HepG2 (cell line): ENCODE results near the gene ARHGAP26. TPM values are rescaled to one million over a fixed set of nuclear protein-coding genes. Genes with fewer than 3 reads are reported as not detected.

Experiments used
- EEA1 ChIP-seq: sonication (generic); formaldehyde crosslinking; IDR thresholded peaks from 2 replicates; pipeline ENCODE4 v1.5.1; 2020; ENCODE audit warnings: mild to moderate bottlenecking, missing genetic modification reagents, borderline replicate concordance
- KDM1A ChIP-seq: IDR thresholded peaks from 2 replicates; pipeline ENCODE4 v1.6.1; 2016; ENCODE audit warnings: missing compliant biosample characterization
- MAFF ChIP-seq: IDR thresholded peaks from 2 replicates; pipeline ENCODE4 v1.6.1; 2011; ENCODE audit warnings: low read depth, low read length, improper control_type of control experiment
- MAFK ChIP-seq, 2 experiments: IDR thresholded peaks in 1 of 2; conservative IDR thresholded peaks in 1 of 2; 2 replicates each; pipeline ENCODE4 v1.6.1; 2011; ENCODE audit warnings: improper control_type of control experiment in 2 of 2, low read length in 2 of 2
- NR2F6 ChIP-seq, 2 experiments: IDR thresholded peaks; 2 replicates each; pipeline ENCODE4 v1.6.1; 2016; ENCODE audit warnings: antibody characterized with exemption in 1 of 2, mild to moderate bottlenecking in 1 of 2
- RCOR2 ChIP-seq: IDR thresholded peaks from 2 replicates; pipeline ENCODE4 v1.6.1; 2016; ENCODE audit warnings: missing biosample characterization, missing genetic modification reagents
- SOX6 ChIP-seq, 2 experiments: fragments of 450-650 bp in 1 of 2; sonication (generic) in 1 of 2; formaldehyde crosslinking in 1 of 2; IDR thresholded peaks; 2 replicates each; pipeline versions ENCODE4 v1.4.0 to v1.6.1; 2017 to 2020; ENCODE audit warnings: antibody characterized with exemption in 1 of 2, mild to moderate bottlenecking in 1 of 2, missing genetic modification reagents in 1 of 2
- TBX2 ChIP-seq: sonication (generic); formaldehyde crosslinking; IDR thresholded peaks from 2 replicates; pipeline ENCODE4 v1.5.0; 2020; ENCODE audit warnings: missing genetic modification reagents, mild to moderate bottlenecking, borderline replicate concordance
- ZEB1 ChIP-seq: IDR thresholded peaks from 2 replicates; pipeline ENCODE4 v1.6.1; 2012; ENCODE audit warnings: mild to moderate bottlenecking, low read depth, inconsistent platforms; ENCODE audit not compliant: insufficient replicate concordance
- polyA plus RNA-seq, 8 experiments: library from polyadenylated mRNA; depleted of rRNA in 3 of 8; stranded (reverse) in 7 of 8; unstranded in 1 of 8; fragments of >200 nt; fragmentation: Illumina TruSeq in 4 of 8; extraction: Trizol in 4 of 8; gene quantifications; 2 replicates each; pipeline versions ENCODE4 v1.2.1 to v1.2.3, GENCODE V29; 2011 to 2016; ENCODE audit warnings: low read depth in 4 of 8, missing spikeins in 1 of 8, mixed read lengths in 1 of 8; ENCODE audit not compliant: insufficient read depth in 1 of 8
- total RNA-seq, 5 experiments: library from RNA; depleted of rRNA; stranded (reverse); fragments of >200 nt; fragmentation: Illumina TruSeq; extraction: Trizol; gene quantifications; 2 replicates each; pipeline ENCODE4 v1.2.3, GENCODE V29; 2016; ENCODE audit warnings: low read depth in 1 of 5
- TF ChIP-seq, protein P1 (sequence below): sonication (generic); formaldehyde crosslinking; IDR thresholded peaks from 2 replicates; pipeline ENCODE4 v1.8.0; 2023; ENCODE audit warnings: mild to moderate bottlenecking, missing genetic modification reagents
- TF ChIP-seq, protein P2 (sequence below): sonication (generic); formaldehyde crosslinking; IDR thresholded peaks from 2 replicates; pipeline ENCODE4 v1.9.0; 2022; ENCODE audit warnings: missing genetic modification reagents, mild to moderate bottlenecking, borderline replicate concordance
- TF ChIP-seq, protein P3 (sequence below): IDR thresholded peaks from 2 replicates; pipeline ENCODE4 v1.6.1; 2016; ENCODE audit warnings: mild to moderate bottlenecking
- TF ChIP-seq, protein P4 (sequence below): sonication (generic); formaldehyde crosslinking; IDR thresholded peaks from 2 replicates; pipeline ENCODE4 v1.4.0; 2020; ENCODE audit warnings: missing genetic modification reagents
- TF ChIP-seq, protein P5 (sequence below): sonication (generic); formaldehyde crosslinking; conservative IDR thresholded peaks from 2 replicates; pipeline ENCODE4 v1.4.0; 2020; ENCODE audit warnings: mild to moderate bottlenecking, missing genetic modification reagents, moderate library complexity
- TF ChIP-seq, protein P6 (sequence below): sonication (generic); formaldehyde crosslinking; IDR thresholded peaks from 2 replicates; pipeline ENCODE4 v1.8.0; 2022; ENCODE audit warnings: missing genetic modification reagents, mild to moderate bottlenecking, borderline replicate concordance

Gene ARHGAP26
- total and polyA plus RNA-seq, 2 of the 13 experiments (the other 11 are each of a cell fraction or from before 2014, with no cell fraction given): 9.6 to 18.2 TPM

DNA sequence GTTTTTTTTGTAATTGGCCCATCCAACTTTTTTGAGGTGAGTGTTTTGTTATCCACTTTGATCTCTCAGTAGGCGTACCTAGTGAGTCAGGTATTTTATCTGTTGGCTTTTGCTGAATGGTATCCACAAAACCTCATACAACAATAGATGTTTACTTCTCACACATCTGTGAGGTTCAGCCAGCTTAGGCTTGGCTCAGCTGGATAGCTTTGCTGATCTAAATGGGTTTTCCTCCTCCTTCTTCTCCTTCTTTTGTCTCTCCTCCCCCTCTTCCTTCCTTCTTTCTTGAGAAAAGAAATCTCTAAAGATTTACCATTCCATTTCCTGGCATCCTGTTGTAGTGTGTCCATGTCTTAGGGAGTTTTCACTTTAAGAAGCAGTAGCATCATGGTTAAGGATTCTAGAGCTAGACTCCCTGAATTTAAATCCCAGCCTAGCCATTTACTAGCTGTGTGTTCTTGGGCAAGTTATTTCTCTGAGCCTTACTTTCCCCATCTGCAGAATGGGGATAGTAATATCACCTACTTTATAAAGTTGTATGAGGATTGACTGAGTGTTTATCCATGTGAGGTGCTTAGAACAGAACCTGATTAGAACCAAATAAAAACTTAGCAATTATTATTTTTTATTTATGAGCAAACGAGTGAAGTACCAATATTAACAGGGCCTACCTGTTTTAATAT, 126.3 kb downstream of the ARHGAP26 start (continued):
- TF ChIP-seq ZEB1: peak; percentile 11
- TF ChIP-seq, protein P1, sequence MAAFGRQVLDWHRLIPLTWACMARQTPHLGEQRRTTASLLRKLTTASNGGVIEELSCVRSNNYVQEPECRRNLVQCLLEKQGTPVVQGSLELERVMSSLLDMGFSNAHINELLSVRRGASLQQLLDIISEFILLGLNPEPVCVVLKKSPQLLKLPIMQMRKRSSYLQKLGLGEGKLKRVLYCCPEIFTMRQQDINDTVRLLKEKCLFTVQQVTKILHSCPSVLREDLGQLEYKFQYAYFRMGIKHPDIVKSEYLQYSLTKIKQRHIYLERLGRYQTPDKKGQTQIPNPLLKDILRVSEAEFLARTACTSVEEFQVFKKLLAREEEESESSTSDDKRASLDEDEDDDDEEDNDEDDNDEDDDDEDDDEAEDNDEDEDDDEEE (CRISPR knock-in tag): no peak
- no peak for TF ChIP-seq SOX6 (IDR thresholded peaks at IDR 0.05)
- TF ChIP-seq SOX6 (CRISPR knock-in tag; IDR thresholded peaks at IDR 0.05): peak; percentile 87
- TF ChIP-seq, protein P2, sequence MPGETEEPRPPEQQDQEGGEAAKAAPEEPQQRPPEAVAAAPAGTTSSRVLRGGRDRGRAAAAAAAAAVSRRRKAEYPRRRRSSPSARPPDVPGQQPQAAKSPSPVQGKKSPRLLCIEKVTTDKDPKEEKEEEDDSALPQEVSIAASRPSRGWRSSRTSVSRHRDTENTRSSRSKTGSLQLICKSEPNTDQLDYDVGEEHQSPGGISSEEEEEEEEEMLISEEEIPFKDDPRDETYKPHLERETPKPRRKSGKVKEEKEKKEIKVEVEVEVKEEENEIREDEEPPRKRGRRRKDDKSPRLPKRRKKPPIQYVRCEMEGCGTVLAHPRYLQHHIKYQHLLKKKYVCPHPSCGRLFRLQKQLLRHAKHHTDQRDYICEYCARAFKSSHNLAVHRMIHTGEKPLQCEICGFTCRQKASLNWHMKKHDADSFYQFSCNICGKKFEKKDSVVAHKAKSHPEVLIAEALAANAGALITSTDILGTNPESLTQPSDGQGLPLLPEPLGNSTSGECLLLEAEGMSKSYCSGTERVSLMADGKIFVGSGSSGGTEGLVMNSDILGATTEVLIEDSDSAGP (CRISPR knock-in tag): no peak
- peak; percentile 74; the same call in 1 of the 2 replicates for TF ChIP-seq KDM1A (CRISPR knock-in tag)
- TF ChIP-seq EEA1 (CRISPR knock-in tag): no peak
- TF ChIP-seq, protein P3, sequence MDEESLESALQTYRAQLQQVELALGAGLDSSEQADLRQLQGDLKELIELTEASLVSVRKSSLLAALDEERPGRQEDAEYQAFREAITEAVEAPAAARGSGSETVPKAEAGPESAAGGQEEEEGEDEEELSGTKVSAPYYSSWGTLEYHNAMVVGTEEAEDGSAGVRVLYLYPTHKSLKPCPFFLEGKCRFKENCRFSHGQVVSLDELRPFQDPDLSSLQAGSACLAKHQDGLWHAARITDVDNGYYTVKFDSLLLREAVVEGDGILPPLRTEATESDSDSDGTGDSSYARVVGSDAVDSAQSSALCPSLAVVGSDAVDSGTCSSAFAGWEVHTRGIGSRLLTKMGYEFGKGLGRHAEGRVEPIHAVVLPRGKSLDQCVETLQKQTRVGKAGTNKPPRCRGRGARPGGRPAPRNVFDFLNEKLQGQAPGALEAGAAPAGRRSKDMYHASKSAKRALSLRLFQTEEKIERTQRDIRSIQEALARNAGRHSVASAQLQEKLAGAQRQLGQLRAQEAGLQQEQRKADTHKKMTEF (CRISPR knock-in tag): 0 out of 2 replicates have a peak, but pooled peaks have one; percentile 5
- TF ChIP-seq, protein P4, sequence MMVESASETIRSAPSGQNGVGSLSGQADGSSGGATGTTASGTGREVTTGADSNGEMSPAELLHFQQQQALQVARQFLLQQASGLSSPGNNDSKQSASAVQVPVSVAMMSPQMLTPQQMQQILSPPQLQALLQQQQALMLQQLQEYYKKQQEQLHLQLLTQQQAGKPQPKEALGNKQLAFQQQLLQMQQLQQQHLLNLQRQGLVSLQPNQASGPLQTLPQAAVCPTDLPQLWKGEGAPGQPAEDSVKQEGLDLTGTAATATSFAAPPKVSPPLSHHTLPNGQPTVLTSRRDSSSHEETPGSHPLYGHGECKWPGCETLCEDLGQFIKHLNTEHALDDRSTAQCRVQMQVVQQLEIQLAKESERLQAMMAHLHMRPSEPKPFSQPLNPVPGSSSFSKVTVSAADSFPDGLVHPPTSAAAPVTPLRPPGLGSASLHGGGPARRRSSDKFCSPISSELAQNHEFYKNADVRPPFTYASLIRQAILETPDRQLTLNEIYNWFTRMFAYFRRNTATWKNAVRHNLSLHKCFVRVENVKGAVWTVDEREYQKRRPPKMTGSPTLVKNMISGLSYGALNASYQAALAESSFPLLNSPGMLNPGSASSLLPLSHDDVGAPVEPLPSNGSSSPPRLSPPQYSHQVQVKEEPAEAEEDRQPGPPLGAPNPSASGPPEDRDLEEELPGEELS (CRISPR knock-in tag): peak; percentile 77
- TF ChIP-seq, protein P5, sequence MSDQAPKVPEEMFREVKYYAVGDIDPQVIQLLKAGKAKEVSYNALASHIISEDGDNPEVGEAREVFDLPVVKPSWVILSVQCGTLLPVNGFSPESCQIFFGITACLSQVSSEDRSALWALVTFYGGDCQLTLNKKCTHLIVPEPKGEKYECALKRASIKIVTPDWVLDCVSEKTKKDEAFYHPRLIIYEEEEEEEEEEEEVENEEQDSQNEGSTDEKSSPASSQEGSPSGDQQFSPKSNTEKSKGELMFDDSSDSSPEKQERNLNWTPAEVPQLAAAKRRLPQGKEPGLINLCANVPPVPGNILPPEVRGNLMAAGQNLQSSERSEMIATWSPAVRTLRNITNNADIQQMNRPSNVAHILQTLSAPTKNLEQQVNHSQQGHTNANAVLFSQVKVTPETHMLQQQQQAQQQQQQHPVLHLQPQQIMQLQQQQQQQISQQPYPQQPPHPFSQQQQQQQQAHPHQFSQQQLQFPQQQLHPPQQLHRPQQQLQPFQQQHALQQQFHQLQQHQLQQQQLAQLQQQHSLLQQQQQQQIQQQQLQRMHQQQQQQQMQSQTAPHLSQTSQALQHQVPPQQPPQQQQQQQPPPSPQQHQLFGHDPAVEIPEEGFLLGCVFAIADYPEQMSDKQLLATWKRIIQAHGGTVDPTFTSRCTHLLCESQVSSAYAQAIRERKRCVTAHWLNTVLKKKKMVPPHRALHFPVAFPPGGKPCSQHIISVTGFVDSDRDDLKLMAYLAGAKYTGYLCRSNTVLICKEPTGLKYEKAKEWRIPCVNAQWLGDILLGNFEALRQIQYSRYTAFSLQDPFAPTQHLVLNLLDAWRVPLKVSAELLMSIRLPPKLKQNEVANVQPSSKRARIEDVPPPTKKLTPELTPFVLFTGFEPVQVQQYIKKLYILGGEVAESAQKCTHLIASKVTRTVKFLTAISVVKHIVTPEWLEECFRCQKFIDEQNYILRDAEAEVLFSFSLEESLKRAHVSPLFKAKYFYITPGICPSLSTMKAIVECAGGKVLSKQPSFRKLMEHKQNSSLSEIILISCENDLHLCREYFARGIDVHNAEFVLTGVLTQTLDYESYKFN: peak; percentile 64
- peak; percentile 68 for TF ChIP-seq TBX2 (CRISPR knock-in tag)
- TF ChIP-seq RCOR2 (CRISPR knock-in tag): 0 out of 2 replicates have a peak, but pooled peaks have one; percentile 2
- TF ChIP-seq, protein P6, sequence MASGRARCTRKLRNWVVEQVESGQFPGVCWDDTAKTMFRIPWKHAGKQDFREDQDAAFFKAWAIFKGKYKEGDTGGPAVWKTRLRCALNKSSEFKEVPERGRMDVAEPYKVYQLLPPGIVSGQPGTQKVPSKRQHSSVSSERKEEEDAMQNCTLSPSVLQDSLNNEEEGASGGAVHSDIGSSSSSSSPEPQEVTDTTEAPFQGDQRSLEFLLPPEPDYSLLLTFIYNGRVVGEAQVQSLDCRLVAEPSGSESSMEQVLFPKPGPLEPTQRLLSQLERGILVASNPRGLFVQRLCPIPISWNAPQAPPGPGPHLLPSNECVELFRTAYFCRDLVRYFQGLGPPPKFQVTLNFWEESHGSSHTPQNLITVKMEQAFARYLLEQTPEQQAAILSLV (CRISPR knock-in tag): no peak
- 0 out of 2 replicates have a peak, but pooled peaks have one; percentile 2 for TF ChIP-seq MAFF
- no peak for TF ChIP-seq NR2F6 (IDR thresholded peaks at IDR 0.05)
- no peak for TF ChIP-seq NR2F6 (CRISPR knock-in tag; IDR thresholded peaks at IDR 0.05)
- TF ChIP-seq MAFK (conservative IDR thresholded peaks at IDR 0.05 in 1 of 2, IDR thresholded peaks at IDR 0.05 in 1 of 2; ENCODE audit: low read length in 2 of 2): 0 out of 4 replicates have a peak, but pooled peaks of 1 of the 2 experiments have one; percentile 10
